ENCODE data around the gene SMYD3. TPM values are rescaled to one million over a fixed set of nuclear protein-coding genes. Genes with fewer than 3 reads are reported as not detected.

Gene SMYD3
- total RNA-seq, 4 donors from 2014 or later = 10.5 to 36.4 (median 22.5) TPM

- Histone ChIP-seq H3K27ac (no peak overlapping the region), H3K9me3 (no peaks in the 10 kb centered on the region), H3K36me3 (no peaks in the 10 kb centered on the region), H3K27me3 (no peaks in the 10 kb centered on the region), H3K4me1 (no peaks in the 10 kb centered on the region), H3K4me3 (no peak overlapping the region)
- no peak for TF ChIP-seq POLR2A (IDR thresholded peaks at IDR 0.05)
- TF ChIP-seq, protein P1, sequence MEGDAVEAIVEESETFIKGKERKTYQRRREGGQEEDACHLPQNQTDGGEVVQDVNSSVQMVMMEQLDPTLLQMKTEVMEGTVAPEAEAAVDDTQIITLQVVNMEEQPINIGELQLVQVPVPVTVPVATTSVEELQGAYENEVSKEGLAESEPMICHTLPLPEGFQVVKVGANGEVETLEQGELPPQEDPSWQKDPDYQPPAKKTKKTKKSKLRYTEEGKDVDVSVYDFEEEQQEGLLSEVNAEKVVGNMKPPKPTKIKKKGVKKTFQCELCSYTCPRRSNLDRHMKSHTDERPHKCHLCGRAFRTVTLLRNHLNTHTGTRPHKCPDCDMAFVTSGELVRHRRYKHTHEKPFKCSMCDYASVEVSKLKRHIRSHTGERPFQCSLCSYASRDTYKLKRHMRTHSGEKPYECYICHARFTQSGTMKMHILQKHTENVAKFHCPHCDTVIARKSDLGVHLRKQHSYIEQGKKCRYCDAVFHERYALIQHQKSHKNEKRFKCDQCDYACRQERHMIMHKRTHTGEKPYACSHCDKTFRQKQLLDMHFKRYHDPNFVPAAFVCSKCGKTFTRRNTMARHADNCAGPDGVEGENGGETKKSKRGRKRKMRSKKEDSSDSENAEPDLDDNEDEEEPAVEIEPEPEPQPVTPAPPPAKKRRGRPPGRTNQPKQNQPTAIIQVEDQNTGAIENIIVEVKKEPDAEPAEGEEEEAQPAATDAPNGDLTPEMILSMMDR (IDR thresholded peaks at IDR 0.05) = no peak
- no peak for DNase-seq
- intact Hi-C loops (cut with DNase I; ENCODE audit: low total_unique reads) = no loop called here
These were observed 206.2 kb downstream of the SMYD3 start for GRCh38 chr1:246300626-246301549.

- H3K36me3 ChIP-seq = no peaks in the 10 kb centered on the region
- intact Hi-C loops (cut with DNase I; ENCODE audit: low total_unique reads) = no loop called here
- H3K9me3 ChIP-seq = no peaks in the 10 kb centered on the region
These were observed 209.5 kb downstream of the SMYD3 start for GRCh38 chr1:246297279-246298265.

DNA sequence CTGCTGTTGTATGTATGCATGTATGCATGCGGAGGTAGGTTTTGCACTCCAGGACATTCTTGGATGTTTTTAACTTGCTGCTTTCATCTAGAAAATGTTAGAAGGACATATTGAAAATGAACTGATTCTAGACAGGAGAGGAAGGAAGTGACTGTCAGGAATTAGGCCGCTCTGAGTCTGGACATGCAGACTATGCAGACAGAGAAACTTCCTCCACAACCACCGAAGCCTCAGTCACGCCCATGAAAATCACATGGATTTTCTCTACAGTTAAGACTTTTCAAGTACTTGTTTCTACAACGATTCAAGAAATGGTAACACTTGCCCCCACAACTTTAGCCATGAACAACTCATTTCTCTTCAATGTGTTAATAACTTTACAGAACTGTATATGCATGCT, 211.1 kb downstream of the SMYD3 start:
- intact Hi-C loops (cut with DNase I; ENCODE audit: low total_unique reads) = no loop called here

More at GRCh38 chr1:246297279-246298265, 209.5 kb downstream of the SMYD3 start:
- TF ChIP-seq, protein P1 (IDR thresholded peaks at IDR 0.05) = no peak
- no peak for TF ChIP-seq POLR2A (IDR thresholded peaks at IDR 0.05)
- H3K27me3 ChIP-seq = no peaks in the 10 kb centered on the region
- H3K4me3 ChIP-seq = no peak overlapping the region
- DNase-seq = no peak
- H3K27ac ChIP-seq = no peak overlapping the region
- H3K4me1 ChIP-seq = no peaks in the 10 kb centered on the region

DNA sequence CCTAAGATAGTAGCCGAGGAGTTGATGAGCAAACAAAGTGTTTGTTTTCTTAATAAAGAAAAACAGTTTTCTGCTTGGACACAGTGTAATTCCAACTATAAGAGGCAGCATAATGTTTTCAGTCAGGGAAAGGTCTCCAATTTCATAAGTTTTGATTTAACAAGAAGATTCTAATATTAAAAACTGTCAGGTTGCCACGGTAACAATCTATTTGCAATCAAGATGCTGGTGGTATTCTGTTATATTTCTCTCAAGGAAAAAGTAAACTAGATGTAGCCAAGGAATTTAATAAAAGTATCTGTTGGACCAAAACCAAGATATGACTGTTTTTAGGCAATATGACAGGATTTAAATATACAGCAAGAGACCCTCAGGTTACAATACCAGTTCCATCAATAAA, 211.7 kb downstream of the SMYD3 start:
- no peaks in the 10 kb centered on the region for H3K36me3 ChIP-seq
- no peaks in the 10 kb centered on the region for H3K27me3 ChIP-seq
- intact Hi-C loops (cut with DNase I; ENCODE audit: low total_unique reads) = no loop called here
- H3K4me3 ChIP-seq = no peak overlapping the region
- H3K4me1 ChIP-seq = no peaks in the 10 kb centered on the region
- TF ChIP-seq, protein P1 (IDR thresholded peaks at IDR 0.05) = no peak
- TF ChIP-seq POLR2A (IDR thresholded peaks at IDR 0.05) = no peak
- no peak for DNase-seq
- H3K27ac ChIP-seq = no peak overlapping the region
- H3K9me3 ChIP-seq = no peaks in the 10 kb centered on the region

More for the DNA sequence above, 211.1 kb downstream of the SMYD3 start:
- Histone ChIP-seq H3K27ac (no peak overlapping the region), H3K9me3 (no peaks in the 10 kb centered on the region), H3K4me1 (no peaks in the 10 kb centered on the region), H3K4me3 (no peak overlapping the region), H3K27me3 (no peaks in the 10 kb centered on the region), H3K36me3 (no peaks in the 10 kb centered on the region)
- no peak for DNase-seq
- TF ChIP-seq, protein P1 (IDR thresholded peaks at IDR 0.05) = no peak
- no peak for TF ChIP-seq POLR2A (IDR thresholded peaks at IDR 0.05)
